Measurements from ENCODE around the gene CDH22. TPM values are rescaled to one million over a fixed set of nuclear protein-coding genes. Genes with fewer than 3 reads are reported as not detected.

The CDH22 gene
- total RNA-seq, 1 experiment from 2014 or later, result not detected

GRCh38 chr20:46267108-46268105 is 40.9 kb downstream of the CDH22 start:
- DNase-seq (ENCODE audit: low read depth, low spot score) (no peak), ATAC-seq (no peak)
- in situ Hi-C loops (cut with HindIII; ENCODE audit: low pct_unique_long_range_greater_than_20kb, low sequenced_read_pairs), result no loop called here
- H3K36me3 ChIP-seq (ENCODE audit: control insufficient read depth, insufficient read depth, low read length), result no peaks in the 10 kb centered on the region
- no peak for TF ChIP-seq CTCF (IDR thresholded peaks at IDR 0.05)
- TF ChIP-seq TCF7L2 (IDR thresholded peaks at IDR 0.05; ENCODE audit: low read depth, low read length), result no peak
- TF ChIP-seq, protein P1, sequence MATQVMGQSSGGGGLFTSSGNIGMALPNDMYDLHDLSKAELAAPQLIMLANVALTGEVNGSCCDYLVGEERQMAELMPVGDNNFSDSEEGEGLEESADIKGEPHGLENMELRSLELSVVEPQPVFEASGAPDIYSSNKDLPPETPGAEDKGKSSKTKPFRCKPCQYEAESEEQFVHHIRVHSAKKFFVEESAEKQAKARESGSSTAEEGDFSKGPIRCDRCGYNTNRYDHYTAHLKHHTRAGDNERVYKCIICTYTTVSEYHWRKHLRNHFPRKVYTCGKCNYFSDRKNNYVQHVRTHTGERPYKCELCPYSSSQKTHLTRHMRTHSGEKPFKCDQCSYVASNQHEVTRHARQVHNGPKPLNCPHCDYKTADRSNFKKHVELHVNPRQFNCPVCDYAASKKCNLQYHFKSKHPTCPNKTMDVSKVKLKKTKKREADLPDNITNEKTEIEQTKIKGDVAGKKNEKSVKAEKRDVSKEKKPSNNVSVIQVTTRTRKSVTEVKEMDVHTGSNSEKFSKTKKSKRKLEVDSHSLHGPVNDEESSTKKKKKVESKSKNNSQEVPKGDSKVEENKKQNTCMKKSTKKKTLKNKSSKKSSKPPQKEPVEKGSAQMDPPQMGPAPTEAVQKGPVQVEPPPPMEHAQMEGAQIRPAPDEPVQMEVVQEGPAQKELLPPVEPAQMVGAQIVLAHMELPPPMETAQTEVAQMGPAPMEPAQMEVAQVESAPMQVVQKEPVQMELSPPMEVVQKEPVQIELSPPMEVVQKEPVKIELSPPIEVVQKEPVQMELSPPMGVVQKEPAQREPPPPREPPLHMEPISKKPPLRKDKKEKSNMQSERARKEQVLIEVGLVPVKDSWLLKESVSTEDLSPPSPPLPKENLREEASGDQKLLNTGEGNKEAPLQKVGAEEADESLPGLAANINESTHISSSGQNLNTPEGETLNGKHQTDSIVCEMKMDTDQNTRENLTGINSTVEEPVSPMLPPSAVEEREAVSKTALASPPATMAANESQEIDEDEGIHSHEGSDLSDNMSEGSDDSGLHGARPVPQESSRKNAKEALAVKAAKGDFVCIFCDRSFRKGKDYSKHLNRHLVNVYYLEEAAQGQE (IDR thresholded peaks at IDR 0.05; ENCODE audit: insufficient read depth in 1 of 2, low read depth in 2 of 2, low read length in 1 of 2), result no peak
- TF ChIP-seq POLR2AphosphoS5 (IDR thresholded peaks at IDR 0.05; ENCODE audit: low read depth, low read length), result no peak
- no peak for TF ChIP-seq SIN3A (IDR thresholded peaks at IDR 0.05; ENCODE audit: borderline replicate concordance, insufficient read depth, low read depth, low read length)
- CTCF ChIA-PET, result no interaction called here
- no peaks in the 10 kb centered on the region for H3K9me3 ChIP-seq (ENCODE audit: control insufficient read depth, insufficient read depth, low read depth, low read length)
- no TSS peak for BruUV-seq (replicated peaks)
- intact Hi-C loops (cut with micrococcal nuclease; ENCODE audit: unreplicated experiment), result no loop called here
- H3K27ac ChIP-seq (ENCODE audit: low read length), result no peak overlapping the region
- H3K4me3 ChIP-seq (ENCODE audit: low read depth in 2 of 2, low read length in 2 of 2), result no peak overlapping the region
- peaks cover 4% of the 10 kb centered on the region for H3K27me3 ChIP-seq (ENCODE audit: control insufficient read depth, insufficient read depth, low read length)
- POLR2A ChIA-PET, result interaction anchor here (0.6 kb wide), 1 partner anchor 117 kb away, joined by 5 read pairs; no protein-coding TSS in a partner anchor
- H3K4me1 ChIP-seq (ENCODE audit: control insufficient read depth, insufficient read depth, low read length), result no peaks in the 10 kb centered on the region

GRCh38 chr20:46265539-46265938 is 42.8 kb downstream of the CDH22 start:
- H3K27me3 ChIP-seq (ENCODE audit: control insufficient read depth, insufficient read depth, low read length), result peaks cover 2% of the 10 kb centered on the region
- H3K27ac ChIP-seq (ENCODE audit: low read length), result no peak overlapping the region
- ATAC-seq (no peak), DNase-seq (ENCODE audit: low read depth, low spot score) (no peak)
- H3K4me3 ChIP-seq (ENCODE audit: low read depth in 2 of 2, low read length in 2 of 2), result no peak overlapping the region
- no peaks in the 10 kb centered on the region for H3K36me3 ChIP-seq (ENCODE audit: control insufficient read depth, insufficient read depth, low read length)
- no peak for TF ChIP-seq POLR2AphosphoS5 (IDR thresholded peaks at IDR 0.05; ENCODE audit: low read depth, low read length)
- TF ChIP-seq CTCF (IDR thresholded peaks at IDR 0.05), result no peak
- TF ChIP-seq SIN3A (IDR thresholded peaks at IDR 0.05; ENCODE audit: borderline replicate concordance, insufficient read depth, low read depth, low read length), result no peak
- TF ChIP-seq, protein P1 (IDR thresholded peaks at IDR 0.05; ENCODE audit: insufficient read depth in 1 of 2, low read depth in 2 of 2, low read length in 1 of 2), result no peak
- no peak for TF ChIP-seq TCF7L2 (IDR thresholded peaks at IDR 0.05; ENCODE audit: low read depth, low read length)
- no peaks in the 10 kb centered on the region for H3K4me1 ChIP-seq (ENCODE audit: control insufficient read depth, insufficient read depth, low read length)
- CTCF ChIA-PET, result no interaction called here
- no peaks in the 10 kb centered on the region for H3K9me3 ChIP-seq (ENCODE audit: control insufficient read depth, insufficient read depth, low read depth, low read length)
- in situ Hi-C loops (cut with HindIII; ENCODE audit: low pct_unique_long_range_greater_than_20kb, low sequenced_read_pairs), result no loop called here
- BruUV-seq (replicated peaks), result no TSS peak
- POLR2A ChIA-PET, result no interaction called here
- intact Hi-C loops (cut with micrococcal nuclease; ENCODE audit: unreplicated experiment), result no loop called here
